H9 (cell line): ENCODE data around the gene EVI2A. TPM values are rescaled to one million over a fixed set of nuclear protein-coding genes. Genes with fewer than 3 reads are reported as not detected.

Source experiments
- DNase-seq: peaks from one replicate; pipeline ENCODE4 v3.0.0-alpha.2; 2017
- H2AFZ ChIP-seq: one replicate; pipeline ENCODE4 v1.6.1; 2013; ENCODE audit warnings: mild to moderate bottlenecking, low read length, control low read depth, moderate library complexity
- H2AK5ac ChIP-seq: 2 replicates; pipeline ENCODE4 v1.6.1; 2013; ENCODE audit warnings: low read length, control low read depth, mixed read lengths; ENCODE audit not compliant: insufficient read length
- H2BK120ac ChIP-seq: one replicate; pipeline ENCODE4 v1.6.1; 2013; ENCODE audit warnings: low read depth, mild to moderate bottlenecking, low read length, control low read depth, inconsistent platforms; ENCODE audit not compliant: poor library complexity, severe bottlenecking
- H2BK12ac ChIP-seq: 2 replicates; pipeline ENCODE4 v1.6.1; 2013; ENCODE audit warnings: low read length, control low read depth, mixed read lengths, low read depth; ENCODE audit not compliant: insufficient read length
- H2BK15ac ChIP-seq: 2 replicates; pipeline ENCODE4 v1.6.1; 2013; ENCODE audit warnings: low read depth, low read length, control low read depth
- H2BK20ac ChIP-seq: one replicate; pipeline ENCODE4 v1.6.1; 2013; ENCODE audit warnings: low read depth, mild to moderate bottlenecking, low read length, control low read depth, inconsistent platforms; ENCODE audit not compliant: poor library complexity, severe bottlenecking
- H2BK5ac ChIP-seq: 2 replicates; pipeline ENCODE4 v1.6.1; 2013; ENCODE audit warnings: low read length, control low read depth, mixed read lengths; ENCODE audit not compliant: insufficient read length
- H3K14ac ChIP-seq: 2 replicates; pipeline ENCODE4 v1.6.1; 2013; ENCODE audit warnings: low read length, control low read depth; ENCODE audit not compliant: insufficient read depth
- H3K18ac ChIP-seq: 2 replicates; pipeline ENCODE4 v1.6.1; 2013; ENCODE audit warnings: low read depth, mild to moderate bottlenecking, mixed read lengths, low read length, control low read depth; ENCODE audit not compliant: insufficient read length
- H3K23ac ChIP-seq: 2 replicates; pipeline ENCODE4 v1.6.1; 2013; ENCODE audit warnings: low read length, control low read depth, mixed read lengths, low read depth; ENCODE audit not compliant: insufficient read length
- H3K23me2 ChIP-seq: 2 replicates; pipeline ENCODE4 v1.6.1; 2013; ENCODE audit warnings: low read depth, mild to moderate bottlenecking, mixed read lengths, low read length, control low read depth; ENCODE audit not compliant: insufficient read length, poor library complexity, severe bottlenecking
- H3K27ac ChIP-seq: 2 replicates; pipeline ENCODE4 v1.5.1; 2013; ENCODE audit warnings: low read length, control low read depth, mixed read lengths, low read depth; ENCODE audit not compliant: insufficient read length
- H3K27me3 ChIP-seq: 2 replicates; pipeline ENCODE4 v1.6.1; 2013; ENCODE audit warnings: low read length, control low read depth, inconsistent platforms; ENCODE audit not compliant: insufficient read depth
- H3K4ac ChIP-seq: 2 replicates; pipeline ENCODE4 v1.6.1; 2013; ENCODE audit warnings: low read depth, mild to moderate bottlenecking, control low read depth, inconsistent platforms, low read length, moderate library complexity
- H3K4me1 ChIP-seq: 2 replicates; pipeline ENCODE4 v1.6.1; 2013; ENCODE audit warnings: low read length, control low read depth, inconsistent platforms; ENCODE audit not compliant: insufficient read depth
- H3K4me2 ChIP-seq: 2 replicates; pipeline ENCODE4 v1.6.1; 2013; ENCODE audit warnings: low read length, control low read depth, mixed read lengths; ENCODE audit not compliant: insufficient read length, insufficient read depth
- H3K56ac ChIP-seq: 2 replicates; pipeline ENCODE4 v1.6.1; 2013; ENCODE audit warnings: low read depth, mild to moderate bottlenecking, mixed read lengths, low read length, control low read depth; ENCODE audit not compliant: insufficient read length
- H3K79me1 ChIP-seq: 2 replicates; pipeline ENCODE4 v1.6.1; 2013; ENCODE audit warnings: low read depth, mild to moderate bottlenecking, moderate library complexity, low read length, control low read depth, inconsistent platforms; ENCODE audit not compliant: insufficient read depth, poor library complexity, severe bottlenecking
- H3K79me2 ChIP-seq: 2 replicates; pipeline ENCODE4 v1.6.1; 2013; ENCODE audit warnings: low read length, control low read depth, inconsistent platforms; ENCODE audit not compliant: insufficient read depth
- H3K9ac ChIP-seq: 2 replicates; pipeline ENCODE4 v1.6.1; 2013; ENCODE audit warnings: low read length, control low read depth, mixed read lengths; ENCODE audit not compliant: insufficient read length; ENCODE audit errors: extremely low read depth
- H3K9me3 ChIP-seq: one replicate; pipeline ENCODE4 v1.6.1; 2013; ENCODE audit warnings: low read depth, low read length, inconsistent platforms; ENCODE audit not compliant: control insufficient read depth
- H3T11ph ChIP-seq: one replicate; pipeline ENCODE4 v1.6.1; 2013; ENCODE audit warnings: mild to moderate bottlenecking, low read length, control low read depth, inconsistent platforms
- H4K20me1 ChIP-seq: one replicate; pipeline ENCODE4 v1.6.1; 2013; ENCODE audit not compliant: control insufficient read depth, insufficient read length, insufficient read depth
- H4K5ac ChIP-seq: 2 replicates; pipeline ENCODE4 v1.6.1; 2013; ENCODE audit warnings: low read depth, mild to moderate bottlenecking, mixed read lengths, low read length, control low read depth; ENCODE audit not compliant: insufficient read length
- H4K8ac ChIP-seq: replicated peaks from 2 replicates; pipeline ENCODE4 v1.6.1; 2013; ENCODE audit warnings: low read length, control low read depth, mixed read lengths, low read depth; ENCODE audit not compliant: insufficient read length
- H4K91ac ChIP-seq: 2 replicates; pipeline ENCODE4 v1.6.1; 2013; ENCODE audit warnings: low read depth, mild to moderate bottlenecking, moderate library complexity, mixed read lengths, low read length, control low read depth; ENCODE audit not compliant: insufficient read length
- H3K27ac Mint-ChIP-seq, 3 experiments: 2 replicates in 2 of 3; 3 replicates in 1 of 3; pipeline ENCODE4 v1.8.0; 2020 to 2021; ENCODE audit warnings: mixed read lengths in 3 of 3, mild to moderate bottlenecking in 1 of 3, moderate library complexity in 1 of 3
- H3K27me3 Mint-ChIP-seq: 2 replicates; pipeline ENCODE4 v1.8.0; 2021; ENCODE audit warnings: low read depth, mild to moderate bottlenecking, moderate library complexity, mixed read lengths
- H3K36me3 Mint-ChIP-seq, 3 experiments: 2 replicates in 2 of 3; 3 replicates in 1 of 3; pipeline ENCODE4 v1.8.0; 2020 to 2021; ENCODE audit warnings: low read depth in 3 of 3, mixed read lengths in 3 of 3; ENCODE audit not compliant: insufficient read depth in 1 of 3
- H3K4me1 Mint-ChIP-seq, 2 experiments: 2 replicates each; pipeline ENCODE4 v1.8.0; 2020; ENCODE audit warnings: mixed read lengths in 2 of 2
- H3K4me3 Mint-ChIP-seq, 2 experiments: 2 replicates in 1 of 2; 3 replicates in 1 of 2; pipeline ENCODE4 v1.8.0; 2020 to 2021; ENCODE audit warnings: mild to moderate bottlenecking in 2 of 2, mixed read lengths in 2 of 2, moderate library complexity in 1 of 2
- H3K9me3 Mint-ChIP-seq, 2 experiments: 2 replicates in 1 of 2; 3 replicates in 1 of 2; pipeline ENCODE4 v1.8.0; 2020; ENCODE audit warnings: mild to moderate bottlenecking in 2 of 2, mixed read lengths in 2 of 2, moderate library complexity in 1 of 2
- WGBS: extraction: QIAGEN DNeasy Blood & Tissue Kit; methylation state at CpG from one replicate; pipeline ENCODE4 v1.1.7; 2013; ENCODE audit warnings: missing lambda C conversion rate, low lambda C conversion rate, mixed read lengths; ENCODE audit not compliant: insufficient read length; ENCODE audit errors: extremely low coverage; 5-methylcytosine and 5-hydroxymethylcytosine counted together
- total RNA-seq: library from RNA; stranded (reverse); gene quantifications from 2 replicates; pipeline ENCODE4 v1.2.1, GENCODE V29; 2021
- TF ChIP-seq, protein P1 (sequence below): fragments of 200-600 bp; sonication (generic); conservative IDR thresholded peaks from 3 replicates; pipeline ENCODE4 v1.8.0; 2021; ENCODE audit warnings: antibody characterized with exemption, mild to moderate bottlenecking

The EVI2A gene
- total RNA-seq, 1 experiment from 2014 or later: not detected

GRCh38 chr17:31339906-31340661 is 18.7 kb upstream of the EVI2A start:
- H4K20me1 ChIP-seq: no peaks in the 10 kb centered on the region
- no peak overlapping the region for H3K4me3 Mint-ChIP-seq
- DNase-seq: no peak
- H3K4ac ChIP-seq: no peak overlapping the region
- H2BK15ac ChIP-seq: no peak overlapping the region
- H3K36me3 Mint-ChIP-seq: peaks cover 4 to 29% (median 4%) of the 10 kb centered on the region in 3 experiments; a peak in 5 of 7 replicates
- H3K27ac ChIP-seq: no peak overlapping the region
- no peak overlapping the region for H2AK5ac ChIP-seq
- no peaks in the 10 kb centered on the region for H3K79me2 ChIP-seq
- no peaks in the 10 kb centered on the region for H3K9me3 ChIP-seq
- H3K9me3 Mint-ChIP-seq: no peaks in the 10 kb centered on the region
- H3K27me3 Mint-ChIP-seq: no peaks in the 10 kb centered on the region
- no peaks in the 10 kb centered on the region for H3K27me3 ChIP-seq
- no peak overlapping the region for H4K91ac ChIP-seq
- H3K9ac ChIP-seq: no peak overlapping the region
- no CpG with 5 or more reads among the region's 6 CpGs for WGBS
- peak overlapping the region in 2 of 3 experiments; percentile 9 to 14; a peak in 1 of 7 replicates for H3K27ac Mint-ChIP-seq
- no peak overlapping the region for H3K18ac ChIP-seq
- no peaks in the 10 kb centered on the region for H3K23me2 ChIP-seq
- no peak overlapping the region for H2BK120ac ChIP-seq
- TF ChIP-seq, protein P1, sequence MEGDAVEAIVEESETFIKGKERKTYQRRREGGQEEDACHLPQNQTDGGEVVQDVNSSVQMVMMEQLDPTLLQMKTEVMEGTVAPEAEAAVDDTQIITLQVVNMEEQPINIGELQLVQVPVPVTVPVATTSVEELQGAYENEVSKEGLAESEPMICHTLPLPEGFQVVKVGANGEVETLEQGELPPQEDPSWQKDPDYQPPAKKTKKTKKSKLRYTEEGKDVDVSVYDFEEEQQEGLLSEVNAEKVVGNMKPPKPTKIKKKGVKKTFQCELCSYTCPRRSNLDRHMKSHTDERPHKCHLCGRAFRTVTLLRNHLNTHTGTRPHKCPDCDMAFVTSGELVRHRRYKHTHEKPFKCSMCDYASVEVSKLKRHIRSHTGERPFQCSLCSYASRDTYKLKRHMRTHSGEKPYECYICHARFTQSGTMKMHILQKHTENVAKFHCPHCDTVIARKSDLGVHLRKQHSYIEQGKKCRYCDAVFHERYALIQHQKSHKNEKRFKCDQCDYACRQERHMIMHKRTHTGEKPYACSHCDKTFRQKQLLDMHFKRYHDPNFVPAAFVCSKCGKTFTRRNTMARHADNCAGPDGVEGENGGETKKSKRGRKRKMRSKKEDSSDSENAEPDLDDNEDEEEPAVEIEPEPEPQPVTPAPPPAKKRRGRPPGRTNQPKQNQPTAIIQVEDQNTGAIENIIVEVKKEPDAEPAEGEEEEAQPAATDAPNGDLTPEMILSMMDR: no peak
- H2BK12ac ChIP-seq: no peak overlapping the region
- H3K23ac ChIP-seq: no peak overlapping the region
- H3K4me1 Mint-ChIP-seq: peaks cover 7 to 9% of the 10 kb centered on the region in 2 experiments
- H3K79me1 ChIP-seq: no peaks in the 10 kb centered on the region
- H4K8ac ChIP-seq: no peak overlapping the region
- H2AFZ ChIP-seq: no peak overlapping the region
- no peak overlapping the region for H3K4me2 ChIP-seq
- no peak overlapping the region for H2BK5ac ChIP-seq
- no peak overlapping the region for H4K5ac ChIP-seq
- no peak overlapping the region for H3K56ac ChIP-seq
- peaks cover 2% of the 10 kb centered on the region; the same call in 1 of the 2 replicates for H3K4me1 ChIP-seq
- no peak overlapping the region for H3K14ac ChIP-seq
- H3T11ph ChIP-seq: no peak overlapping the region
- no peak overlapping the region for H2BK20ac ChIP-seq
